ENCODE results near the gene IL17B.

Gene IL17B

GRCh38 chr5:149403923-149404745 is 25.0 kb upstream of the IL17B start:
- Histone ChIP-seq H3K27me3 (ENCODE audit: control insufficient read depth, low read length) (peaks cover 38% of the 10 kb centered on the region), H3K9me2 (replicated peaks; ENCODE audit: control insufficient read depth, low read length) (no peaks in the 10 kb centered on the region), H3K36me3 (ENCODE audit: control insufficient read depth, low read length) (no peaks in the 10 kb centered on the region), H3K4me2 (ENCODE audit: low read length) (no peak overlapping the region), H3K4me3 (ENCODE audit: low read length) (no peak overlapping the region), H3K4me1 (ENCODE audit: control insufficient read depth, low read length) (peaks cover 15% of the 10 kb centered on the region), H3K79me2 (ENCODE audit: control insufficient read depth, low read length) (no peaks in the 10 kb centered on the region), H3K27ac (ENCODE audit: low read depth, low read length) (no peak overlapping the region), H3K9me3 (ENCODE audit: control insufficient read depth, insufficient read depth, low read length) (no peaks in the 10 kb centered on the region), H3F3A (ENCODE audit: control insufficient read depth, insufficient read depth) (no peaks in the 10 kb centered on the region), H4K20me1 (ENCODE audit: control insufficient read depth, insufficient read depth, low read depth, low read length) (no peaks in the 10 kb centered on the region)
- TF ChIP-seq EZH2phosphoT487 (IDR thresholded peaks at IDR 0.05; ENCODE audit: borderline replicate concordance, low read length), result no peak
- TF ChIP-seq CTCF (IDR thresholded peaks at IDR 0.05; ENCODE audit: low read depth, low read length, poor library complexity, severe bottlenecking), result no peak

GRCh38 chr5:149402291-149402690 is 23.2 kb upstream of the IL17B start:
- Histone ChIP-seq H3K27ac (ENCODE audit: low read depth, low read length) (no peak overlapping the region), H3K9me2 (replicated peaks; ENCODE audit: control insufficient read depth, low read length) (no peaks in the 10 kb centered on the region), H3K4me3 (ENCODE audit: low read length) (no peak overlapping the region), H3K9me3 (ENCODE audit: control insufficient read depth, insufficient read depth, low read length) (no peaks in the 10 kb centered on the region), H3K4me1 (ENCODE audit: control insufficient read depth, low read length) (peaks cover 15% of the 10 kb centered on the region), H3K27me3 (ENCODE audit: control insufficient read depth, low read length) (peaks cover 25% of the 10 kb centered on the region), H3F3A (ENCODE audit: control insufficient read depth, insufficient read depth) (no peaks in the 10 kb centered on the region), H4K20me1 (ENCODE audit: control insufficient read depth, insufficient read depth, low read depth, low read length) (no peaks in the 10 kb centered on the region), H3K36me3 (ENCODE audit: control insufficient read depth, low read length) (no peaks in the 10 kb centered on the region), H3K79me2 (ENCODE audit: control insufficient read depth, low read length) (no peaks in the 10 kb centered on the region), H3K4me2 (ENCODE audit: low read length) (no peak overlapping the region)
- TF ChIP-seq EZH2phosphoT487 (IDR thresholded peaks at IDR 0.05; ENCODE audit: borderline replicate concordance, low read length) (no peak), CTCF (IDR thresholded peaks at IDR 0.05; ENCODE audit: low read depth, low read length, poor library complexity, severe bottlenecking) (no peak)

DNA sequence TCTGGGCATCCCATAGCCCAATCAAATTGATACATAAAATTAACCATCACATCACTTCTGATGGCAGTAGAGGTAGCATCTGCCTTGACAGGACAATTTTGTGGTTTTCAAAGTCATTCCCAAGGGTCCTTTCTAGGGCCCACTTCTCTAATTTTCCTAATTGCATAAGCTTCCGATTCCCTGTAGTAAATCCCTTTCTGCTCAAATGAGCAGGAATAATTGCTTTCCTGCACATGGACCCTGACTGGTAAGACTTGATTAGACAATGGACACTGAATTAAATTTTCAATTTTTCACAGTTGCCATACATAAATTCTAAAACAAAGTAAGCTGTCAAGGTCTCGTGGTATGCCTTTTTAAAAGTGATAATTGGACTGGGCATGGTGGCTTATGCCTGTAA is 22.0 kb upstream of the IL17B start:
- Histone ChIP-seq H3K9me2 (replicated peaks; ENCODE audit: control insufficient read depth, low read length) (no peaks in the 10 kb centered on the region), H3K27ac (ENCODE audit: low read depth, low read length) (no peak overlapping the region), H3K36me3 (ENCODE audit: control insufficient read depth, low read length) (no peaks in the 10 kb centered on the region), H3K79me2 (ENCODE audit: control insufficient read depth, low read length) (no peaks in the 10 kb centered on the region), H4K20me1 (ENCODE audit: control insufficient read depth, insufficient read depth, low read depth, low read length) (no peaks in the 10 kb centered on the region), H3K9me3 (ENCODE audit: control insufficient read depth, insufficient read depth, low read length) (no peaks in the 10 kb centered on the region), H3K27me3 (ENCODE audit: control insufficient read depth, low read length) (peaks cover 21% of the 10 kb centered on the region), H3F3A (ENCODE audit: control insufficient read depth, insufficient read depth) (no peaks in the 10 kb centered on the region), H3K4me1 (ENCODE audit: control insufficient read depth, low read length) (peaks cover 8% of the 10 kb centered on the region), H3K4me3 (ENCODE audit: low read length) (no peak overlapping the region), H3K4me2 (ENCODE audit: low read length) (no peak overlapping the region)
- TF ChIP-seq EZH2phosphoT487 (IDR thresholded peaks at IDR 0.05; ENCODE audit: borderline replicate concordance, low read length), result no peak
- no peak for TF ChIP-seq CTCF (IDR thresholded peaks at IDR 0.05; ENCODE audit: low read depth, low read length, poor library complexity, severe bottlenecking)

All from DOHH2 (cell line).